ENCODE results near the gene GARS1.

The GARS1 gene

DNA sequence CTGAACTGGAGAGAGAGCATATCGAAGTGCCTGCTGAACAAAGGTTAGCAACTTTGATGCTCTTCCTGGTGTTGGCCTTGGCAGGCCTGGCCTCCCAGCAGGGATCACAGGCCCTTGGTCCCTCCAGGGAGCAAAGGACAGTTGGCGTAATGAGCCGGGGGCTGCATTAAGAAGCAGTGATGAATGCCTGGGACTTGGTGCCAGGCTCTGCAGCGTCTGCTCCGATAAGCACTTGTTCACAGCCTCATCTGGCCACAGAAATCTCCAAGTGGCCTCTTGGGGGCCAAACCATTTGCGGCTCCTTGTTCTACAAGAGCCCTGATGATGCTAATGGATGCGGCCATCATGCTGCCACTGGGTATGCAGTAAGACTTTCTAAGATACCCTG, 55.7 kb downstream of the GARS1 start:
- DNase-seq (ENCODE audit: low spot score), result no peak
- in situ Hi-C loops (cut with MboI; ENCODE audit: low sequenced_read_pairs, unreplicated experiment), result no loop called here
- TF ChIP-seq, protein P1, sequence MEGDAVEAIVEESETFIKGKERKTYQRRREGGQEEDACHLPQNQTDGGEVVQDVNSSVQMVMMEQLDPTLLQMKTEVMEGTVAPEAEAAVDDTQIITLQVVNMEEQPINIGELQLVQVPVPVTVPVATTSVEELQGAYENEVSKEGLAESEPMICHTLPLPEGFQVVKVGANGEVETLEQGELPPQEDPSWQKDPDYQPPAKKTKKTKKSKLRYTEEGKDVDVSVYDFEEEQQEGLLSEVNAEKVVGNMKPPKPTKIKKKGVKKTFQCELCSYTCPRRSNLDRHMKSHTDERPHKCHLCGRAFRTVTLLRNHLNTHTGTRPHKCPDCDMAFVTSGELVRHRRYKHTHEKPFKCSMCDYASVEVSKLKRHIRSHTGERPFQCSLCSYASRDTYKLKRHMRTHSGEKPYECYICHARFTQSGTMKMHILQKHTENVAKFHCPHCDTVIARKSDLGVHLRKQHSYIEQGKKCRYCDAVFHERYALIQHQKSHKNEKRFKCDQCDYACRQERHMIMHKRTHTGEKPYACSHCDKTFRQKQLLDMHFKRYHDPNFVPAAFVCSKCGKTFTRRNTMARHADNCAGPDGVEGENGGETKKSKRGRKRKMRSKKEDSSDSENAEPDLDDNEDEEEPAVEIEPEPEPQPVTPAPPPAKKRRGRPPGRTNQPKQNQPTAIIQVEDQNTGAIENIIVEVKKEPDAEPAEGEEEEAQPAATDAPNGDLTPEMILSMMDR (IDR thresholded peaks at IDR 0.05; ENCODE audit: borderline replicate concordance, control extremely low read depth, extremely low read depth, insufficient read depth, missing control alignments), result no peak

DNA sequence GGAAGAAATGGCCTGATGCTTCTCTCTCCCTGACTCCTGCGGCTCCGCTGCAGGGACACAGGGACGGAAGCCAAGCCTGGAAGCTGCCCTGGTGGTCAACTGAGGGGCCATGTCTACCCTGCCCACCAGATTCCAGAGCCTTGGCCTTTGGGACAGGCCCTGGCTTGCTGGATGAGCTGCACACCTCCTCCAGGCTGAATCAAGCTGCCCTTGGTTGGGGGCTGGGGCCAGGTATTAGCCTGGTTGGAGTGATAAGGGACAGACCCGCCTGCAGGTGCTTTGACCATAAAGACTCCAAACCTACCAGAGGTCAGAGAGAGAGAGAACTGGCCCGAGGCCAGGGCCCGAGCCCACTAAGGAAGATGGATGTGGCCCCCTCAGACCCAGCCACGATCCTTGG, 57.5 kb downstream of the GARS1 start:
- TF ChIP-seq, protein P1 (IDR thresholded peaks at IDR 0.05; ENCODE audit: borderline replicate concordance, control extremely low read depth, extremely low read depth, insufficient read depth, missing control alignments), result no peak
- in situ Hi-C loops (cut with MboI; ENCODE audit: low sequenced_read_pairs, unreplicated experiment), result no loop called here
- DNase-seq (ENCODE audit: low spot score), result no peak

DNA sequence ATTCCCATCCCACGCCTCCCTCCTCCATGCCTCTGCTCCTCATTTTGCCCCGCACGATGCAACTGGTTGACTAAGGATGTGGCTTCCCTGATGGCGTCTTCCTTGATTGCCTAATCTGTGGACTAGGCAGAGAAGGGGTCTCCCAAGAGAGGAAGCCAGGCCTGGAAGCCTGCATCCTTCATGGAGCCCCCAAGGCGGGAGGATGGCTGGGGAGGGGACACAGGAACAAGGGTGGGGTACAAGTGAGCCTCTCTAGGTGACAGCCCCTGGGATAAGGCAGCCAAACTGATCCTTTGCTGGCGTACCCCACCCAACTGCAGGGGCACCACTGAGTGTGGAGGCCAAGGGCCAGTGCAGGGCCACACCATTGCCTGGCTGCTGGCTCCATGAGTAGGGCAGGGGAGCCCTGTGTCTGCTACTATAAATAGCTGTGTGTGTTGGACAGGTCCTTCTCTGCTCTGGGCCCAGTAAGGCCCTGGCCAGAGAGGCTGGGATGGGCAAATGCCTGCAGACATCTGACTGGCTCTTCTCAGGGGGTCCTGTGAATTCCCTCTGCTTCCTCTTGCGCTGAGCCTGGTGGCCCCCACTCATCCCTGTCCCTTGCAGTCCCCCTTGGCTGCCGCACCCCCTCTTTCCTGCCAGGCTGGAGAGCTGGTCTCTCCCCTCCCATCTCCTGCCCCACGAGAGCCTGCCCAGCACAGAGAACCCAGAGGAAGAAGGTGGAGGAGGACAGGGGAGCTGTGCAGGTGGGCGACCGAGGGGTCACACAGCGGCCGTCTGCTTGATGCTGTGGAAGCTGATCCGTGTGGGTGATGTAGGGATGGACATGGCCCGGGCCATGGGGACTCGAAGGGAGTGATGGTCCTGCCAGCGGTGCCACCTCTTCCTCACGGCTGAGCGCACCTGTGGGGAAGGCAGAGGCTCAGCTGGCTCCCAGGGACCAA, 58.3 kb downstream of the GARS1 start:
- DNase-seq (ENCODE audit: low spot score), result no peak
- in situ Hi-C loops (cut with MboI; ENCODE audit: low sequenced_read_pairs, unreplicated experiment), result no loop called here
- TF ChIP-seq, protein P1 (IDR thresholded peaks at IDR 0.05; ENCODE audit: borderline replicate concordance, control extremely low read depth, extremely low read depth, insufficient read depth, missing control alignments), result no peak

DNA sequence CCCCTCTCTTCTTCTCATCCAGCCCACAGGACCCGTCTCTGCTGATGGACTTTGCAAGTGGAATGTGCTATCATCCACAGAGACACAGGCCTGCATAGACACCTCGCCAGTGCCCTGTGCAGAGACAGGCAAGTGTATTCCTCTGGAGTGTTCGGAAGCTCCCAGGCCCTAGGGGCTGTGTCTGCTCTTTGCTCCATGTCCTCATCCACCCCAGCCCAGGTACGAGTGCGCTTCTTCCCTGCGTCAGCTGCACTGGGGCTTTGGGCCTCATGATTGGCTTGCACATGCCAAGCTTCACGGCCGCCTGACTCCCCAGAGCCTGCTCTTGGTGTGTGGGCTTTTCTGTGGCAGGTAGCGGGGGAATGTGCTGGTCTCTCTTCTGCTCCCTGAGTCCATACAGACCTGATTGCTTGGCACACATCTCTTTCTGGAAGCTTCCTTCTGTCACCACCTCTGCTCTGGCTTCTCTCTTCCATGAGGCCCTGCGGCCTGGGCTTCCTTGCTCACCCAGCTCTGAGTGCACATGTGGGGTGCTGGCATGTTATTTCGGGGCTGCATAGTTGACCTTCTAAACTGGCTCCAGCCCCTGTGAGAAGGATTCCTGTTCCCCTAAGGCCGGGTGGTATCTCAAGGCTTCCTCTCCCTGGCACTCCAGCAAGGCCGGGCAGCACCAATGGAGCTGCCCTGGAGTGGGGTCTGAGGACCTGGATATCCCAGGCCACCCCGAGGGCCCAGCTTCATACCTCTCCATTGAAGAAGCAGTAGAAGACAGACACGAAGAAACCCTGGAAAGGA, 59.8 kb downstream of the GARS1 start:
- in situ Hi-C loops (cut with MboI; ENCODE audit: low sequenced_read_pairs, unreplicated experiment), result no loop called here
- DNase-seq (ENCODE audit: low spot score), result no peak
- TF ChIP-seq, protein P1 (IDR thresholded peaks at IDR 0.05; ENCODE audit: borderline replicate concordance, control extremely low read depth, extremely low read depth, insufficient read depth, missing control alignments), result no peak

DNA sequence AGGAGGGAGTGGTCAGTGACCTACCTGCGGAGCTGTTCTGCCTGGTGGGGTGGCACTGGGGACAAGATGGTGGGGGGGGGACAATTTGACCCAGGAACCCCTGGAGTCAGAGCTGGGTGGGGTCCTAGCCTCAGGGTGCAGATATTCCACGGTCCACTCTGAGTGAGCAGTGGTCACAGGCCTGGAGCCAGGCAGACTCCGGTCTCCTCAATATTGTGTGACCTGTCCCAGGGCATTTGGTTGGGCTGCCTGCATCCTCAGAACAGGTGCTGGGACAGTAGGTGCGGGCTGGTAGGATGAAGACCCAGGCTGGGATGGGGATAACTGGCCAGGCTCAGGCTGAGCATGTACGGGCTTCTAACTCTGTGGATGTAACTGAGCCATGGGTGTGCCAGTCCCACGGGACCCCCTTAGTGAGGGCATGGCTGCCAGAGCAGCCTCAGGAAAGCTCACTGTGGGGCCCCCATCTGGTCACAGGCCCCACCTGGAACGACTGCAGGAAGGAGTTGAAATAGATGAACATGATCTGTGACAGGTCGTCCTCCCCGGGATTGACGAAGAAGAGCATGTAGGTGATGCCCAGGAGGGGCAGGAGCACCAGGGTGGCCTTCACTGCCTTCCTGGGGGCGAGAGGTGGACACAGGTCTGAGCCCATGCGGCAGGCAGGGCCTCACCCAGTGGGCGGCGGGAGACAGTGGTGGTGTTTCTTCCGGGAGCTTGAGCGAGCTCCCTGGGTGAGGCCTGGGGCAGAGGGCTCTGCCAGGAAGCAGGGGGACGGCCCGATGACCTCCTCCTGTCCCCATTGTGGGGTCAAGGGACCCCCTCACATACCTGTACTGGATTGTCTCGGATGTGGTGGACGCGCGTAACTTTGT, 60.7 kb downstream of the GARS1 start:
- in situ Hi-C loops (cut with MboI; ENCODE audit: low sequenced_read_pairs, unreplicated experiment), result no loop called here
- TF ChIP-seq, protein P1 (IDR thresholded peaks at IDR 0.05; ENCODE audit: borderline replicate concordance, control extremely low read depth, extremely low read depth, insufficient read depth, missing control alignments), result no peak

More for the DNA sequence above, 60.7 kb downstream of the GARS1 start:
- DNase-seq (ENCODE audit: low spot score), result no peak

Data from GM13976 (cell line).